Activated B cell treated with CpG ODN at 0.5 μM for 24 hours (primary cell): ENCODE data around the gene SELENOF. TPM values are rescaled to one million over a fixed set of nuclear protein-coding genes. Genes with fewer than 3 reads are reported as not detected.

Experiments used
- ATAC-seq: fragments of 200-7000 bp; cut with Tn5 transposase; one replicate; pipeline ENCODE4 v1.10.0; 2021; ENCODE audit warnings: low read depth, mild to moderate bottlenecking, moderate library complexity
- CTCF ChIA-PET: fragments of 350-600 bp; sonication (Branson Sonifier 250); formaldehyde crosslinking; loops from one replicate; lab custom pipeline; 2021; ENCODE audit warnings: antibody characterized with exemption; lab: Charles Lee
- POLR2A ChIA-PET: fragments of 350-600 bp; sonication (Branson Sonifier 250); formaldehyde crosslinking; loops from one replicate; lab custom pipeline; 2021; ENCODE audit warnings: antibody characterized with exemption; lab: Charles Lee
- DNase-seq: peaks from one replicate; pipeline ENCODE4 v3.0.0; 2022
- H3K27ac Mint-ChIP-seq: one replicate; pipeline ENCODE4 v1.8.0; 2020; ENCODE audit warnings: mixed read lengths
- H3K27me3 Mint-ChIP-seq: one replicate; pipeline ENCODE4 v1.8.0; 2021; ENCODE audit warnings: mixed read lengths
- H3K36me3 Mint-ChIP-seq: one replicate; pipeline ENCODE4 v1.8.0; 2021; ENCODE audit warnings: low read depth, mixed read lengths
- H3K4me1 Mint-ChIP-seq: one replicate; pipeline ENCODE4 v1.8.0; 2021; ENCODE audit warnings: mixed read lengths
- H3K4me3 Mint-ChIP-seq: one replicate; pipeline ENCODE4 v1.8.0; 2020; ENCODE audit warnings: mild to moderate bottlenecking, mixed read lengths
- H3K9me3 Mint-ChIP-seq: one replicate; pipeline ENCODE4 v1.8.0; 2020; ENCODE audit warnings: mixed read lengths
- CTCF ChIP-seq: fragments of 200-600 bp; IDR thresholded peaks from one replicate; pipeline ENCODE4 v1.8.0; 2022; ENCODE audit warnings: antibody characterized with exemption, mild to moderate bottlenecking
- intact Hi-C: fragments of 100-400 bp; cut with micrococcal nuclease; formaldehyde crosslinking; loops from one replicate; pipeline ENCODE4 v1.15.1; 2024
- total RNA-seq: library from RNA; stranded (reverse); gene quantifications from 2 replicates; pipeline ENCODE4 v1.2.3, GENCODE V29; 2022

Gene SELENOF
- total RNA-seq, 1 donor from 2014 or later: 172 TPM

DNA sequence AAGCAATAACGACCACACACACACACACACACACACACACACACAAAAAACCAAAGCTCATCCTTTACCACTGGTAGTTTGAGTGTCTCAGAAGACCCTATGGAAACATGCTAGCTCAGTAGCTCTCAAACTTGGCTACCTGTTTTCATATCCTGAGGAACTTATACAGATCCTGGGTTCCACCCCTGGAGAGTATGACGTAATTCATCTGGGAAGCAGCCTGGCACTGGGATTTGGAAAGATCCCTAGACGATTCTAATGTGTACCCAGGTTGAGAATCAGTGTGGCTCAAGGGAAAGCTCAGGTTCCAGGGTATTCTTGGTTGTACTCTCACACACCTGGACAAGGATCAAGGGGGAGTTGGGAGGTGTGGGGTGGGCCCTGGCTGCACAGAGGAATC, 85.9 kb downstream of the SELENOF start:
- intact Hi-C loops: no loop called here
- ATAC-seq: no peak

DNA sequence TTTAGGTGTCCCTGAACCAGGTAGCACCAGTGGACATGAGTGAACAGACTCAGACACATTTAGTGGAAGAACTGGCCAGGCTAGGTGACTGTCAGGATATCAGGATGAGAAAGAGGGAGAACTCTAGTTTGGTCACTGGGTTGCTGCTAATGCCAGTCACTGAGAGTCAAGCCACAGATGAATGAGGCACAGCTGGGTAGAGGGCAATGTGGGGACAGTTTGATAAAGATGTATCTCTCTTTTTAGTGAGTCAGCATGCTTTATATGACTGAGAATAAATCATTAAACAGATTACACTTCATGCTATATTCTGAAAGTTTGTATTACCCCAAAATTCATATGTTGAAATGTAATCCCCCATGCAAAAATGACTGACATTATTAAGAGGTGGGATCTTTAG, 87.1 kb downstream of the SELENOF start:
- Mint-ChIP-seq H3K9me3 (no peaks in the 10 kb centered on the region), H3K4me1 (no peaks in the 10 kb centered on the region), H3K4me3 (no peak overlapping the region), H3K27ac (no peak overlapping the region), H3K36me3 (no peaks in the 10 kb centered on the region), H3K27me3 (no peaks in the 10 kb centered on the region)
- no peak for ATAC-seq
- TF ChIP-seq CTCF: no peak
- ChIA-PET POLR2A (no interaction called here), CTCF (interaction anchor here (1.4 to 9.7 kb wide), 2 partner anchors 138 to 257 kb away, joined by 4 to 185 read pairs; no protein-coding TSS in a partner anchor)
- intact Hi-C loops: no loop called here
- no peak for DNase-seq

More for the DNA sequence above, 85.9 kb downstream of the SELENOF start:
- Mint-ChIP-seq H3K4me1 (no peaks in the 10 kb centered on the region), H3K27ac (no peak overlapping the region), H3K36me3 (no peaks in the 10 kb centered on the region), H3K27me3 (no peaks in the 10 kb centered on the region), H3K4me3 (no peak overlapping the region), H3K9me3 (no peaks in the 10 kb centered on the region)
- no peak for TF ChIP-seq CTCF
- DNase-seq: no peak
- ChIA-PET CTCF (interaction anchor here (9.7 kb wide), 1 partner anchor 255 kb away, joined by 185 read pairs; no protein-coding TSS in a partner anchor), POLR2A (no interaction called here)

DNA sequence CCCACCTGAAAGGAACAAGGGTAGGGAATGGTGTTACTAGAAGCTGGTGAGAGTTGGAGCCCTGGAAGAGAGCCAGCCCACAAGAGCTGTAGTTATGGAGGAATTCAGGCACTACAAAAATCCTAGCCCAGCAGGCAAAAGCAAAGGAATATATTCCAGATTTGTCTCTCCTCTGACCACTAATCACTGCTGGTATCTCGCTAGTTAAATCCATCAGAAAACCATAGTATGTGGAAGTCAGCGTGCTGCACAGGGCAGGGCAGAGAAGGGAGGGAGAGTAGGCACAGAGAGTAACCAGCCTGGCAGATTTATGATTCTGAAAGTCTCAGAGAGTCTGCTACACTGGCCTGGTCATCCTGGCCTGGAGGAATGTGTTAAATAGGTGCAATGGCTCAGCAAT, 88.6 kb downstream of the SELENOF start:
- POLR2A ChIA-PET: interaction anchor here (0.6 to 1.2 kb wide), 2 partner anchors 89 to 174 kb away, joined by 3 read pairs; partner anchors contain the start of genes HS2ST1 and SELENOF

GRCh38 chr1:86823821-86824500, 90.0 kb downstream of the SELENOF start:
- no peak for TF ChIP-seq CTCF
- POLR2A ChIA-PET: no interaction called here
- intact Hi-C loops: no loop called here
- CTCF ChIA-PET: no interaction called here
- no peaks in the 10 kb centered on the region for H3K36me3 Mint-ChIP-seq
- DNase-seq: no peak
- no peaks in the 10 kb centered on the region for H3K4me1 Mint-ChIP-seq
- no peak for ATAC-seq
- H3K27ac Mint-ChIP-seq: no peak overlapping the region
- no peaks in the 10 kb centered on the region for H3K9me3 Mint-ChIP-seq
- no peak overlapping the region for H3K4me3 Mint-ChIP-seq
- no peaks in the 10 kb centered on the region for H3K27me3 Mint-ChIP-seq

More for the DNA sequence above, 88.6 kb downstream of the SELENOF start:
- Mint-ChIP-seq H3K4me1 (no peaks in the 10 kb centered on the region), H3K27me3 (no peaks in the 10 kb centered on the region), H3K9me3 (no peaks in the 10 kb centered on the region), H3K27ac (no peak overlapping the region), H3K36me3 (no peaks in the 10 kb centered on the region), H3K4me3 (no peak overlapping the region)
- intact Hi-C loops: no loop called here
- TF ChIP-seq CTCF: no peak
- ATAC-seq: no peak
- CTCF ChIA-PET: interaction anchor here (1.4 kb wide), 1 partner anchor 139 kb away, joined by 4 read pairs; no protein-coding TSS in a partner anchor
- no peak for DNase-seq

- Mint-ChIP-seq H3K9me3 (no peaks in the 10 kb centered on the region), H3K36me3 (no peaks in the 10 kb centered on the region), H3K27me3 (no peaks in the 10 kb centered on the region), H3K27ac (no peak overlapping the region), H3K4me3 (no peak overlapping the region), H3K4me1 (no peaks in the 10 kb centered on the region)
- intact Hi-C loops: no loop called here
- ChIA-PET POLR2A (no interaction called here), CTCF (no interaction called here)
- no peak for TF ChIP-seq CTCF
- DNase-seq: no peak
- no peak for ATAC-seq
Observed at GRCh38 chr1:86823386-86823785, 90.5 kb downstream of the SELENOF start.
